MM.1S (cell line): ENCODE data around the gene ZNF79.
A peak's percentile ranks its signal among the peaks of the same experiment; 100 is the strongest.

ENCODE experiments used
- DNase-seq: peaks from one replicate; pipeline ENCODE4 v3.0.0-alpha.2; 2015
- H2AFZ ChIP-seq: fragments of 300-600 bp; sonication (generic); 2 replicates; pipeline ENCODE4 v1.6.0; 2016; ENCODE audit warnings: antibody characterized with exemption, low read length
- H3F3A ChIP-seq: fragments of 300-600 bp; sonication (generic); 2 replicates; pipeline ENCODE4 v1.6.1; 2016; ENCODE audit warnings: mild to moderate bottlenecking, antibody characterized with exemption, low read length, moderate library complexity, mixed read lengths; ENCODE audit not compliant: insufficient read depth
- H3K27ac ChIP-seq: fragments of 300-600 bp; sonication (generic); 2 replicates; pipeline ENCODE4 v1.5.1; 2016; ENCODE audit warnings: mild to moderate bottlenecking, low read length
- H3K27me3 ChIP-seq: fragments of 300-600 bp; sonication (generic); replicated peaks from 2 replicates; pipeline ENCODE4 v1.6.0; 2016; ENCODE audit warnings: low read length; ENCODE audit not compliant: insufficient read depth
- H3K36me3 ChIP-seq: fragments of 300-600 bp; sonication (generic); replicated peaks from 2 replicates; pipeline ENCODE4 v1.6.1; 2016; ENCODE audit warnings: mild to moderate bottlenecking, low read length, mixed read lengths; ENCODE audit not compliant: insufficient read depth
- H3K4me1 ChIP-seq: fragments of 300-600 bp; sonication (generic); 2 replicates; pipeline ENCODE4 v1.6.1; 2016; ENCODE audit warnings: low read length, mixed read lengths
- H3K4me2 ChIP-seq: fragments of 300-600 bp; sonication (generic); 2 replicates; pipeline ENCODE4 v1.6.0; 2016; ENCODE audit warnings: low read depth, low read length
- H3K4me3 ChIP-seq: fragments of 300-600 bp; sonication (generic); 2 replicates; pipeline ENCODE4 v1.5.1; 2016; ENCODE audit warnings: low read length, mixed read lengths
- H3K79me2 ChIP-seq: fragments of 300-600 bp; sonication (generic); 2 replicates; pipeline ENCODE4 v1.6.1; 2016; ENCODE audit warnings: mixed run types, low read length, mixed read lengths
- H3K9ac ChIP-seq: fragments of 300-600 bp; sonication (generic); 2 replicates; pipeline ENCODE4 v1.6.1; 2016; ENCODE audit warnings: low read length, mixed read lengths
- H3K9me2 ChIP-seq: fragments of 300-600 bp; sonication (generic); replicated peaks from 2 replicates; pipeline ENCODE4 v1.6.1; 2016; ENCODE audit warnings: mild to moderate bottlenecking, low read length, mixed read lengths; ENCODE audit not compliant: insufficient read depth
- H3K9me3 ChIP-seq: fragments of 300-600 bp; sonication (generic); replicated peaks from 2 replicates; pipeline ENCODE4 v1.6.1; 2016; ENCODE audit warnings: mild to moderate bottlenecking, low read length, mixed read lengths; ENCODE audit not compliant: insufficient read depth
- H4K20me1 ChIP-seq: fragments of 300-600 bp; sonication (generic); 2 replicates; pipeline ENCODE4 v1.6.1; 2016; ENCODE audit warnings: mild to moderate bottlenecking, low read length, moderate library complexity, mixed read lengths; ENCODE audit not compliant: insufficient read depth
- EZH2 ChIP-seq: fragments of 300-600 bp; sonication (generic); optimal IDR thresholded peaks from 2 replicates; pipeline ENCODE3; 2017; ENCODE audit warnings: low read depth, mild to moderate bottlenecking, antibody characterized with exemption, low read length, mixed read lengths
- EZH2phosphoT487 ChIP-seq: fragments of 300-600 bp; sonication (generic); IDR thresholded peaks from 2 replicates; pipeline ENCODE4 v1.6.1; 2018; ENCODE audit warnings: antibody characterized with exemption, low read length
- TF ChIP-seq, protein P1 (sequence below): fragments of 300-600 bp; sonication (generic); IDR thresholded peaks from 2 replicates; pipeline ENCODE4 v1.5.1; 2016; ENCODE audit warnings: antibody characterized with exemption, low read length, mixed read lengths

Gene ZNF79

DNA sequence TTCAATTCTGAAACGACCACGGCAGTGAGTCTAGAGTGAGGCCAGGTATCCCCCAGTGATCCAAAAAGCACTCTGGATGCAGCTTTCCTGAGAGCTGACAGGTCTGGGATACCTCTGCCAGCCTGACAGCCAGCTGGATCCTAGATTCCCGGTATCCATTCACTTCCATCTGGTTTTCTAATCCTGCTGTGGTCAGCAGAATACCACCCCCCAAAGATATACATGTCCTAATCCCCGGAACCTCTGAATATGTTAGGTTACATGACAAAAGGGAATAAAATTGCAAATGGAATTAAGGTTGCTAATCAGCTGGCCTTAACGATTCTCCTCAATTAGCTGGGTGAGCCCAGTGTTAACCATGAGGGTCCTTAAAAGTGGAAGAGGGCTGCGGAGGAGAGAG is 1.4 kb upstream of the ZNF79 start:
- no peaks in the 10 kb centered on the region for H3K9me2 ChIP-seq
- no peak overlapping the region for H3K27ac ChIP-seq
- H4K20me1 ChIP-seq: no peaks in the 10 kb centered on the region
- no peaks in the 10 kb centered on the region for H3K27me3 ChIP-seq
- H2AFZ ChIP-seq: no peak overlapping the region
- H3K4me3 ChIP-seq: peak overlapping the region; percentile 96; the same call in 1 of the 2 replicates
- DNase-seq: no peak
- TF ChIP-seq, protein P1, sequence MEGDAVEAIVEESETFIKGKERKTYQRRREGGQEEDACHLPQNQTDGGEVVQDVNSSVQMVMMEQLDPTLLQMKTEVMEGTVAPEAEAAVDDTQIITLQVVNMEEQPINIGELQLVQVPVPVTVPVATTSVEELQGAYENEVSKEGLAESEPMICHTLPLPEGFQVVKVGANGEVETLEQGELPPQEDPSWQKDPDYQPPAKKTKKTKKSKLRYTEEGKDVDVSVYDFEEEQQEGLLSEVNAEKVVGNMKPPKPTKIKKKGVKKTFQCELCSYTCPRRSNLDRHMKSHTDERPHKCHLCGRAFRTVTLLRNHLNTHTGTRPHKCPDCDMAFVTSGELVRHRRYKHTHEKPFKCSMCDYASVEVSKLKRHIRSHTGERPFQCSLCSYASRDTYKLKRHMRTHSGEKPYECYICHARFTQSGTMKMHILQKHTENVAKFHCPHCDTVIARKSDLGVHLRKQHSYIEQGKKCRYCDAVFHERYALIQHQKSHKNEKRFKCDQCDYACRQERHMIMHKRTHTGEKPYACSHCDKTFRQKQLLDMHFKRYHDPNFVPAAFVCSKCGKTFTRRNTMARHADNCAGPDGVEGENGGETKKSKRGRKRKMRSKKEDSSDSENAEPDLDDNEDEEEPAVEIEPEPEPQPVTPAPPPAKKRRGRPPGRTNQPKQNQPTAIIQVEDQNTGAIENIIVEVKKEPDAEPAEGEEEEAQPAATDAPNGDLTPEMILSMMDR: no peak
- no peak for TF ChIP-seq EZH2
- no peak for TF ChIP-seq EZH2phosphoT487
- peaks cover 12% of the 10 kb centered on the region for H3K4me1 ChIP-seq
- H3K9me3 ChIP-seq: no peaks in the 10 kb centered on the region
- H3K9ac ChIP-seq: no peak overlapping the region; the same call in 1 of the 2 replicates
- H3K4me2 ChIP-seq: peak overlapping the region; percentile 97
- H3F3A ChIP-seq: 0 out of 2 replicates have a peak, but pooled peaks cover 4% of the 10 kb centered on the region
- peaks cover 52% of the 10 kb centered on the region for H3K79me2 ChIP-seq
- no peaks in the 10 kb centered on the region for H3K36me3 ChIP-seq

DNA sequence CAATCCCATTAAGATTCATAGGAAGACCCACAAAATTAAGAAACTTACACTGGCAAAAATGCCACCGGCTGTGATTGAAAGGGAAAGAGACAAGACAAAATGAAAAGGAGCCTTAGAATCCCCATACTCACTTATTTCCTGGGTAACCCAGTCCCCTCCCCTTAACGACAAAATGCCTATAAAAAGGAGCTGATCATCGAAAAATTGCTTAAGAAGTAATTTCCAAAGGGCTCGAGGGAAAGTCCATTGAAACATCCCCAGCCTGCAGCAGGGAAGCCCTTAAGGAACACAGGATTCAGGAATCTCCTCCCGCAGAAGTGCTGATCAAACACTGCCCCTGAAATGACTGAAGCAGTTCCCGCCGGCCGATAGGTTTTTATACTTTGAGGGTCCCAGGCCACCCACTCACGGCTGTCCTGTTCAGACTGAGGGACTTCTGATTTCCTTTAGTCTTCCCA is 677 bp upstream of the ZNF79 start:
- Histone ChIP-seq H3K36me3 (no peaks in the 10 kb centered on the region), H4K20me1 (no peaks in the 10 kb centered on the region), H3K4me1 (peaks cover 12% of the 10 kb centered on the region), H3K9me3 (no peaks in the 10 kb centered on the region), H3K27ac (peak overlapping the region; percentile 48; the same call in 1 of the 2 replicates), H3K79me2 (peaks cover 59% of the 10 kb centered on the region), H3K9ac (peak overlapping the region; percentile 85), H3K27me3 (no peaks in the 10 kb centered on the region), H3K4me3 (peak overlapping the region; percentile 96), H3K9me2 (no peaks in the 10 kb centered on the region), H3K4me2 (peak overlapping the region; percentile 97), H2AFZ (peak overlapping the region; percentile 87), H3F3A (0 out of 2 replicates have a peak, but pooled peaks cover 4% of the 10 kb centered on the region)
- TF ChIP-seq EZH2 (no peak), EZH2phosphoT487 (no peak)
- TF ChIP-seq, protein P1: no peak
- DNase-seq: no peak

DNA sequence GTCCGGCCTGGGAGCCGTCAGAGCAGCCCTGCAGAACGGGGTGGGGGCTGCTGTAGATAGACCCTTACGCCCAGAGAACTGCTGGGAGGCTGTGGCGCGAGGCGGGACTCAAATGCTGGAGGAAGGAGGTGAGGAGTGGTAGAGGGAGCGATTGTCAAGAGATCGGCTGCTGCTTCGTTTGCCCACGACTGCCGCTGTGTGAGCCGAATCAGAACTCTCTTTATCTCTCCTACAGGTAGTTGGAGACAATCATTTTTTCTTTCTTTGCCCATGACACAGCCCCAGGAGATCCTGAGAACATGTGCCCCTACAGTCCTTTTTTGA is 456 bp downstream of the ZNF79 start:
- Histone ChIP-seq H3K9me3 (no peaks in the 10 kb centered on the region), H3K27ac (peak overlapping the region; percentile 48; the same call in 1 of the 2 replicates), H3F3A (0 out of 2 replicates have a peak, but pooled peaks cover 4% of the 10 kb centered on the region), H3K27me3 (no peaks in the 10 kb centered on the region), H3K9me2 (no peaks in the 10 kb centered on the region), H3K36me3 (no peaks in the 10 kb centered on the region), H3K79me2 (peaks cover 59% of the 10 kb centered on the region), H3K4me1 (peaks cover 12% of the 10 kb centered on the region), H3K9ac (peak overlapping the region; percentile 85), H4K20me1 (no peaks in the 10 kb centered on the region), H2AFZ (peak overlapping the region; percentile 87), H3K4me2 (peak overlapping the region; percentile 97), H3K4me3 (peak overlapping the region; percentile 96)
- DNase-seq: no peak
- TF ChIP-seq, protein P1: peak; percentile 8; the same call in 1 of the 2 replicates
- no peak for TF ChIP-seq EZH2phosphoT487
